NCI-H1417 treated with DMSO at 0.1 percent for 48 hours (cell line): ENCODE results near the gene ARL14EP.

Source experiments
- DNase-seq: peaks from one replicate; lab custom pipeline; 2025; lab: John Stamatoyannopoulos, UW

The ARL14EP gene

DNA sequence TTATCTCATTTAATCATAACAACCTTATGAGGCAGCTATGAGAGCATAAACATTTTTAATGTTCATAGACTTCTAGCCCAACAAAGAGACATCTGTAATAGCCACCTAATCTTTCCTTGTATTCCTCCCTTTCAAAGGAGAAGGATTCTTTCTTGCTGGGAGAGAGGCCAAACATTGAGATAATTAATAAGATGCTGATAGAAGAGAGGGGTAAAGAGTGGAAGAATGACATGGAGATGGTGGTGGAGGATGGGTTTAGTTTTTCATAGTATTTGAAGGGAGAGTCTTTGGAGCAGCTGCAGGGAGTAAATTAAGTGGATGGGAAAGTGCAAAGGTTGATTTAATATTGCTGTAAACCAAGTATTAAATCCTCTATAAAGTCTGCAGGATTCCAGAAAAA lies 57.9 kb downstream of the ARL14EP start:
- no peak for DNase-seq

DNA sequence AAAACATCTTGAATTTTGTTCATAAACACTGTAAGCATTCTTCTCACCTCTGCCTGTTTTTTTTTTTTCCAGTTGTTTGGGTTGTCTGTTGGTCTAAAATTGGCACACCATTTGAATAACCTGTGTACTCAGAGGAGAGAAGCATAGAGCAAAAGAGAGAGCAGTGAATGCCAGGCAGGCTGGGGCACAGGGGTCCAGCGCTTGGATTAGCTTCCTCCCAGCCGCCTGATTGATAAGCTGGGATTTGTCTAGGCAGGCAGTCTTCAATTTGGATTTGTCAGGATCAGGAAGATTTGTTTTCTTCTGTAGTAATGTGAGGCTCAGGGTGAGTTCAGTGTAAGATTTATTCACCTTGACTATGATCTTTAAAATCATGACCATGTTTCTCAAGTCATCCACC lies 59.0 kb downstream of the ARL14EP start:
- no peak for DNase-seq
